GM21526 (cell line): ENCODE data around the gene SUMF2.
"Not testable (repeated sequence)": the region's sequence is repeated elsewhere in the genome, so short reads cannot be mapped to it uniquely, and the experiment has no call there.

Experiments used
- ATAC-seq: cut with Tn5 transposase; IDR thresholded peaks from one replicate; pipeline ENCODE4 v1.9.1; 2021; ENCODE audit warnings: moderate library complexity; ENCODE audit not compliant: unreplicated experiment, low FRiP score

SUMF2 gene

DNA sequence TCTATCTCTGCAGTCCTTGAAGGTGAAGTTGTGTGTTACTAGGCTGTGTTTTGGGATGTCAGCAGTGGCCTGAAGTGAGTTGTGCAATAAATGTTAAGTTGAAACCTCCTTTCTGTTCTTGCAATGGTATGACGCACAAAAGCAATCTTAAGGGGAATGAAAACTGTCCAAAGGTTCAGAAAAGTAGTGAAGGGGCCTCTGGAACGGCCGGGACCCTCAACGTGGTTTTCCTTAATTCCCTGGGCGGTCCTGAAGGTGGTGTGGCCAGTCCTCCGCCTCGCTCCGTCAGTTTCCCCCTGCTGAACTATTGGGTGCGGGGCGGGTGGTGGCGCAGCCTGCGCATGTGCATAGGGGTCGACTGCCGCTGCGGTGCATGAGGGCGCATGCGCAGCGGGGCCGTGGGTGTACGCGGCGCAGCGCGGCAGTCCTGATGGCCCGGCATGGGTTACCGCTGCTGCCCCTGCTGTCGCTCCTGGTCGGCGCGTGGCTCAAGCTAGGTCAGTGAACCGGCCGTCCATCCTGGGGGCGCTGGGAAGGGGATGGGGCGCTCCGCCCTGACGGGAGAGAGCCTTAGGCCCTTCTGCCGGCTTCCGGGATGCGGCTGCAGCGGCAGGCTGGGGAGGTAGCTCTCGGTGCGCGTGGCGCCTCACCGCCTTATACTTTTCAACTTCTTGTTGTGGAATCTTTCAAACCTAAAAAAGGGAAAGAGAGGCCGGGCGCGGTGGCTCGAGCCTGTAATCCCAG, at the start of gene SUMF2:
SUMF2 (plus strand) TSS at position 405 of the 744 bp plus-strand sequence; CDS start at position 431, 26 bp downstream.
- ATAC-seq, result peak; percentile 78

DNA sequence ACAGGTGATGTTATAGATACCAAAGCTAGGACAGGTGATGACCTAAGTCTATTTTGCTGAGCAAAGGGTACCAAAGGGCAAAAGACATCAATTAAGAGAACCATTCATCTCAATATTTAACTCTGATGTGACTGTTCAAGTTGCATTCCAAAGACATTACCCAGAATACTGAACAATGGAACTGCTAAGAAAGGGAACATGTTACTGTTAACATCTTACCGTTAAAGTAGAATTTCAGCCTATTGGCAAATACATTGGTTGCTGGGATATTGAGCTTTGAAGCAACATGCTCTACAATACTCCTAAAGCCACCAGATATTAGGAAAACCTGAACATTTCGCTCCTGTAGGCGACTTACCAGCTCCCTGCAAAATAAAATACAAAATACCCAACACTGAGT, 47.1 kb upstream of the SUMF2 start:
- ATAC-seq, result not testable (repeated sequence)

DNA sequence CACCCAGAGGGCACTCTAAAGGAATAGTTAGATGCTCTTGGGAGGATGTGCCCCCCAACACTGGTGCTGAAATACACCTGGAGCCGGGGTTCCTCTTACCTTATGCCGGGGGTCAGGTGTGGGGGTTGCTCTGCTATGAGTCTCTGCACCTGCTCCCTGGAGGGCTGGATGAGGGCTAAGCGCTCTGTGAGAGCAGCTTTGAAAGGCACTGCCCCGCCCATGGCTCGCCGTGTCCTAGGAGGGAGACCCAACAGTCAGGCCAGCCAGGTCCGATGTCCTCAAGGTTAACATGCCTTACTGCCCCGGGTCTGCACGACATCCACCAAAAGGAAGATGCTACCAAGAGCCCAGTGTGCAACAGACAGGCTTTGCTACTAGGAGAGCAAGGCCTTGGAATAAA, 44.6 kb upstream of the SUMF2 start:
- ATAC-seq, result no peak

DNA sequence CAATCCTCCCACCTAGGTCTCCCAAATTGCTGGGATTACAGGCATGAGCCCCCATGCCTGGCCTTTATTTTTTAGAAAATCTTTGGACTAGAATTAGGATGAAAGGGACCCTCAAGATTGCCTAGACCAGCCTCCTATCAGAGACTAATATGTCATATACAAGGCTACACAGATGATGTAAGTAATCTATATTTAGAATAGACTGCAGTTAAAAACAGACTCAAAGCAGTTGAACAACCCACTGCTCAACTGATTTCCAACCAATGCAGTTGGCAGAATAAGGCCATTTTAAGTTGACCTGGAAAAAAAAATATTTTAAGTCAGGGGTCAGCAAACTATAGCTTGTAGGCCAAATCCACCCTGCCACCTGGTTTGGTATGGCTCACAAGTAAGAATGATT, 40.6 kb upstream of the SUMF2 start:
- no peak for ATAC-seq

- no peak for ATAC-seq
These were observed 37.5 kb upstream of the SUMF2 start for GRCh38 chr7:56026538-56026937.

- no peak for ATAC-seq
These were observed 35.0 kb upstream of the SUMF2 start for GRCh38 chr7:56028942-56029630.

DNA sequence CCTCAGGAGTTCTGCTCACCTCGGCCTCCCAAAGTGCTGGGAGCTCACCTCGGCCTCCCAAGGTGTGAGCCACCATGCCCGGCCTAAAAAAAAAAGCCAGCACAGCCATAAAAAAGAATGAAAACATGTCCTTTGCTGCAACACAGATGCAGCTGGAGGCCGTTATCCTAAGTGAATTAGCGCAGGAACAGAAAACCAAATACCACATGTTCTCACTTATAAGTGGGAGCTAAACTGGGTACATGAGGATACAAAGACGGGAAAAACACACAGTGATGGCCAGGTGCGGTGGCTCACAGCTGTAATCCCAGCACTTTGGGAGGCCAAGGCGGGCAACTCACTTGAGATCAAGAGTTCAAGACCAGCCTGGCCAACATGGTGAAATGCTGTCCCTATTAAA, 33.7 kb upstream of the SUMF2 start:
- ATAC-seq, result no peak

- ATAC-seq, result not testable (repeated sequence)
These were observed 32.5 kb upstream of the SUMF2 start for GRCh38 chr7:56031556-56031955.

GRCh38 chr7:56032578-56032977, 31.5 kb upstream of the SUMF2 start:
- ATAC-seq, result not testable (repeated sequence)

- ATAC-seq, result peak; percentile 97
These were observed 30.2 kb upstream of the SUMF2 start for GRCh38 chr7:56033671-56034432.

GRCh38 chr7:56040730-56041129, 23.4 kb upstream of the SUMF2 start:
- ATAC-seq, result no peak

GRCh38 chr7:56045758-56046157, 18.3 kb upstream of the SUMF2 start:
- ATAC-seq, result not testable (repeated sequence)

DNA sequence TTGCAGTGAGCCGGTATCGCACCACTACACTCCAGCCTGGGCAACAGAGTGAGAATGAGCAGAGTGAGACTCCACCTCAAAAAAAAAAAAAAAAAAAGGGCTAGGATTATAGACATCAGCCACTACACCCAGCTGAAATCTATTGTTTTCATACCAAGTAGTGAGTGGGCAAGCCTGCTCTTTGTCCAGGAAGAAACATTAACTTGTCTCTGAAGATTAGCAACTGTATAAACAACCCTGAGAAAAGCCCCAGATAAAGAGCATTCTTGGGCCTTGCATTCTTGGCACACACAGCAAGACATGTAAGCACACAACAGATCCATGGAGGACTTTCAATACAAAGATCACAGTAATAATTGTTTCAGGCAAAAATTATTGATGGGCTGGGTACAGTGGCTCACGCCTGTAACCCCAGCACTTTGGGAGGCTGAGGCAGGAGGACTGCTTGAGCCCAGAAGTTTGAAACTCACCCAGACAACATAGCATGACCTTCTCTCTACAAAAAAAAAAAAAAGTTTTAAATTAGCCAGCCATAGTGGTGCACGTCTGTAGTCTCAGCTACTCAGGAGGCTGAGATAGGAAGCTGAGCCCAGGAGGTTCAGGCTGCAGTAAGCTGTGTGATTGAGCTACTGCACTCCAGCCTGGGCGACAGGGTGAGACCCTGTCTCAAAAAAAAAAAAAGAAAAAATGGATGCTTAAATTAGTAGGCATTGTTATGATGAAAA, 17.2 kb upstream of the SUMF2 start:
- ATAC-seq, result no peak

- not testable (repeated sequence) for ATAC-seq
These were observed 16.5 kb upstream of the SUMF2 start for GRCh38 chr7:56047446-56048116.

- ATAC-seq, result no peak
These were observed 15.8 kb upstream of the SUMF2 start for GRCh38 chr7:56048245-56048644.

- not testable (repeated sequence) for ATAC-seq
These were observed 15.3 kb upstream of the SUMF2 start for GRCh38 chr7:56048763-56049162.

GRCh38 chr7:56051053-56051338, 13.1 kb upstream of the SUMF2 start:
- ATAC-seq, result no peak

GRCh38 chr7:56051339-56052191, 12.5 kb upstream of the SUMF2 start, which contains the start of the genes CCT6A and PSPH:
Gene CCT6A (plus strand): TSS chr7:56051765. CDS start chr7:56051849, 84 bp downstream.
Gene PSPH (minus strand): TSS chr7:56051444. CDS start chr7:56021212, 30,232 bp downstream.
- ATAC-seq, result peak; percentile 96

GRCh38 chr7:56053379-56053778, 10.7 kb upstream of the SUMF2 start:
- no peak for ATAC-seq
